HT-29 (cell line): ENCODE measurements around the gene ABLIM2. TPM values are rescaled to one million over a fixed set of nuclear protein-coding genes. Genes with fewer than 3 reads are reported as not detected.
"Not testable (repeated sequence)": the region's sequence is repeated elsewhere in the genome, so short reads cannot be mapped to it uniquely, and the experiment has no call there.

Source experiments
- DNase-seq: peaks from one replicate; pipeline ENCODE4 v3.0.0-alpha.2; 2015; ENCODE audit warnings: low spot score
- total RNA-seq: library from RNA; depleted of rRNA; stranded (reverse); fragments of >200 nt; shearing (Covaris generic); gene quantifications from 2 replicates; pipeline ENCODE4 v1.2.3, GENCODE V29; 2014

The ABLIM2 gene
- total RNA-seq, 1 experiment from 2014 or later, result 0.13 TPM

DNA sequence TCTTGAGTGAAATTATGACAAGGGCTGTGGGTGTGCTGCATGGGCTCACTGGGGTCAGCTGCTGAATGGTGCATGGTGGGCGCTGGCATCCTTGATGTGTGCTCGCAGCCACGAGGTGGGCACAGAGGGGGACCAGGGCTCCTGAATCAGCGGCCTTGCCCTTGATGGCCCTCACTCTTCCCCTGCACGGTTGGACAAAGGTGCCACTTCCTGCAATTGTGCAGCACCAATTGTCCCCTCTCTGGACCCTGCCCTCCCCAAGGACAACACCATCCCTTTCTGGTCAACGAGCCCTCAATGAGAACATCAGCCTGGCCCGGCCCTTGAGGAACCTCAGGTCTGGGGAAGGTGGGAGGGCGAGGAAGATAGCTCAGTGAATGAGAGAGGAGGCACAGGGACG lies 16.1 kb downstream of the ABLIM2 start:
- DNase-seq, result no peak

DNA sequence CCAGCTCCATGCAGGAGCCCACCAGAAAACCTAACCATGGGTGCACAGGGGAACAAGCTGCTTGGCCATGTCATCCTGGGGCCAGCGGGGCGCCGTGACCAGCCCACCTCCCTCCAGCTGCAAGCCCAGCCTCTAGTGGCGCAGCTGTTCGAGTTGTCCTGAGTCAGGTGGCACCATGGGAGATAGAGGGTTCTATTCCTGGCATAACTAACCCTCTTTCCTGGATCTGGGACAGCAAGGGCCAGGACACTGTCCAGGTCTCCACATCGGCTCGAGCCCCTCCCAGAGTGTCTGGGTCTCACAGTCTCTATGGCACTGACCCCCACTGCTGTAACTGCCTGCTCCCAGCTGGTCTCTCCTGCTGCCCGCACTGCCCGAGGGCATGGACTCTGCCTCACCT lies 16.7 kb downstream of the ABLIM2 start:
- no peak for DNase-seq

DNA sequence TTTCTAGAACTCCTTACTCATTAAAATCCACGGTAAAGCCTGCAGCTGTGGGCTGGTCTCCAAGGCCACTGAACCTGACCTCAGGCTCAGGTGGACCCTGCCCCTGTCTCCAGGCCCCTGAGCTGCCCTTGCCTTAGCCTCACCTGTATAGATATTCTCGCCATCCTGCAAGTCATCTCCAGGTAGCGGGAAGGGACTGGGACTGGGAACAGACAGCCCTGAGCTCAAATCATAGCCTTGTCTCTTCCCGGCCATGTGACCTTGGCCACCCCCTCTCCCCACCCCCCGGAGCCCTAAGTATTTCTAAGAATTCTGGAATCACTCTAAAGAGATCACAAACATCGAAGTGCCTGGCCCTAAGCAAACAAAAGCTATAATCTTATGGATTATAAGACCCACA lies 17.7 kb downstream of the ABLIM2 start:
- no peak for DNase-seq

DNA sequence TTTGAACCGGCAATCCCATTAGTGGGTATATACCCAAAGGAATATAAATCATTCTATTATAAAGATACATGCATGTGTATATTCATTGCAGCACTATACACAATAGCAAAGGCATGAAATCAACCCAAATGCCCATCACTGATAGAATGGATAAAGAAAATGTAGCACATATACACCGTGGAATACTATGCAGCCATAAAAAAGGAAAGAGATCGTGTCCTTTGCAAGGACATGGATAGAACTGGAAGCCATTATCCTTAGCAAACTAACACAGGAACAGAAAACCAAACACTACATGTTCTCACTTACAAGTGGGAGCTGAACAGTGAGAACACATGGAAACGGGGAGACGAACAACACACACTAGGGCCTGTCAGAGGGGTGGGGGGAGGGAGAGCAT lies 18.9 kb downstream of the ABLIM2 start:
- DNase-seq, result not testable (repeated sequence)

DNA sequence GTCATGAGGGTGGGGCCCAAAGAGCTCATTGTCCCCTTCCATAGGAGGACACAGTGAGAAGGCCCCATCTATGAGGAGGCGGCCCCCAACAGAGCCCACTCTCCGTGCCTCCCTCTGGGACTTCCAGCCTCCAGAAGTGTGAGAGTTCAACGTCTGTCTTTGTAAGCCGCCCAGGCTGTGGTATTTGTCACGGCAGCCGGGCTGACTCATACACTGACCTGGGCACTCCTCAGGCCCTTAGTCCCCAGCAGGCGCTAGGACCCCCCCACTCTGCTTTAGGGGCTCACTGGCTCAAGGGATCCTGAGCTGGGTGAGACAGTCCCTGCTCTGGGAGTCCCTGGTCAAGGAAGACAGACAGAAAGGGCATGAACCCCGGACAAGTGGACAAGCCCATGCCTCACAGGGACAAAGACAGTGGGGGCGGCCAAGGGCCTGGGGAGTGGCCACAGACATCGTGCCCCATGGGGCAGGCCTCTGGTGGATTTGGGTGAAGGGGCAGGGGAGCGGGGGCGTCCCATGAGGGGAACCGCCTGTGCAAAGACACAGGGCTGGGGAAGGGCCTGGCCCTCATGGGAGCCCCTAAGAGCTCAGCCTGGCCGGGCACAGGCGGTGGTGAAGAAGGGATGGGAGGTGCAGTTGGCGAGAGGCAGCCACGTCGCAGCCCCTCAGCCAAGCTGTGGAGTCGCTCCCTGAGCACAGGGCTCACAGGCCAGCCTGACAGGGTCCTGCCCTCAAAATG lies 21.5 kb downstream of the ABLIM2 start:
- no peak for DNase-seq

DNA sequence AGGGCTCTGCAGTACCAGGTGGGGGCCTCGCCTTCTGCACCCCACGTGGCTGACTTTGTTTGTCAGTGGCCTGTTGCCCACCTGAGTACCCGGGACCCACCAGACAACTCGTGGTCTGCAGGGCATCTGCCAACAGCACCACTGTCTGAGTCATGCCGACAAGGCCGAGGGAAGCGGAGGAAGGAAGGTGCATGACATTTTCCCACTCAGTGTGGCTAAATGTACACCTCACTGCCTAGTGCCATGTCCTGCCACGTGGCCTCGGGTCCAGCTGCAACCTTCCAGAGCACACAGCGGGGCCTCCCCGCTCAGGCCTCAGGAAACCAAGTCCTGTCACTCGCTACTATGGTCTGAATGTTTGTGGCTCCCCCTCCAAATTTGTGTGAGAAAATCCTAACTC lies 22.1 kb downstream of the ABLIM2 start:
- DNase-seq, result no peak

DNA sequence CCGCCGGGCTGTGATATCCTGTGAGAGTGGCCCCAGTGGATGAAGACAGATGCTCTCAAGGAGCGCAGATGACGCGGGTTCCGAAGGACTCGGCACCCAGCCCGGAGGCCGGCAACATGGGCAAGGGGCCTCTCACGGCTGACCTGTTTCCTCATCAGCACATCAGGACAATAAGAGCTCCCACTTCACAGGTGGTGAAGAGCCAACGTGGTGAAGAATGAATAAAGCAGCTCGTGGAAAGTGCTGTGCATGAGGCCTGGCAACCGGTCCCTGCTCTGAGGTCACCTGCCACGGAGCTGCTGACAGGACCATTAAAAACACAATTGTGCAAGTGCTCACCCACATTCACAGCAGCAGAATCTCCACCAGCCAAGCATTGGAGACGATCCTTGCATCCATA lies 22.9 kb downstream of the ABLIM2 start:
- DNase-seq, result no peak

DNA sequence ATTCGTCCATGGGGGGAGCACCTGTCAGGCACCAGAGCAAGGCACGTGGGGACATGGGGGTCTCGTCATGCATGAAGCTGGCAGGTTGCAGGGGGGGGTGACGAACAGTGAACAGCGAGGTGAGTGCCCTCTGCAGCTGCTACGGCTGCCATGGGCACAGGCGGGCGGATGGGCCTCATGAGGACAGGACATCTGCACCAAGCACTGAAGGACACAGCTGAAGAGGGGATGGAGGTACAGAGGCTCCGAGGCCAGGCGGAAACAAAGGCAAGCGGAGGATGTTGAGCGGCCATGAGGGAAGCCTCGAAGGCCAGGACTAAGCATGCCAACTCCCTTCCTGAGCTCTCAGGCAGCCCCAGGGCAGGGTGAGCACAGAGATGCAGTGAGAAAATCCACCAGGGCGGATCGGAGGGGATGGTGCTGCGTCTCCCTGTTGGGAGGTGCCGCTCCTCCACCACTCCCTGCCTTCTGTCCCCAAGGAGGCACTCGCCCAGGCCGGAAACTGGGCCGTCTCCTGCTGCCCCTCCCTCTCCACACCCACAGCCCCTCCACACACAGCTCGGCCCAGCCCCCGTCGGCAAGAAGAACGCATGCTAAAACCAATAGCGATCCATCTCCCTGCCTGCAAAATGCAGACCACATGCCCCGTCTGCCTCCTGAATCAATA lies 24.6 kb downstream of the ABLIM2 start:
- DNase-seq, result no peak

DNA sequence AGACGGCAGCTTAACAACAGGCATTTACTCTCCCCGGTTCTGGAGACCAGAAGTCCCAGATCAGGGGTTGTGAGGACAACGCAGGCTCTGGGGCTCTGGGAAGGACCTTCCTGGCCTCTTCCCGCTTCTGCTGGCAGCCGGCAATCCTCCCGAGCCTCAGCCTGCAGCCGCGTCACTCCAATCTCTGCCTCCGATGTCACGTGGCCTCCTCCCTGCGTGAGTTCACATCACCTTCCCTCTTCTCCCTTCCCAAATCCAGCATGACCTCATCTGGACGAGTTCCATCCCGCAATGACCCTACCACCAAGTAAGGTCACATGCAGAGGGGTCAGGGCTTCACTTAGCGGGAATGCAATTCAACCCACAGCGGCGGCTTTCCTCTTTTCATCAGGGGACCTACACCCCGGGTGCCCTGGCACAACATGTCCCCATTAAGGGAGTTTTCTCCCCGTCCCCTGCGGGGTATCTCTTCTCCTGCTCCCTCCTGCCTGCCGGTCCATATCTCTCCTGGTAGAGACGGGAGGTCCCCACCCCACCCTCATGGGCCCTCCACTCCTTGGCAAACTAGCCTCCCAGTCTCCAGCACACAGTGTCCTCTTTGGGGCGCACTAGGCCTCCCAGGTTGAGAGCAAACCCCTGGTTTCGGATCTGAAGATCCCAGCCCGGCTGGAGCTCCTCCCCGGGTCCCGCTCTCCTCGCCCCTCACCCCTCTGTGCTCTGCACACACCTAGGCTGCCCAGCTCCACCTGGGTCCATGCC lies 25.5 kb downstream of the ABLIM2 start:
- no peak for DNase-seq

DNA sequence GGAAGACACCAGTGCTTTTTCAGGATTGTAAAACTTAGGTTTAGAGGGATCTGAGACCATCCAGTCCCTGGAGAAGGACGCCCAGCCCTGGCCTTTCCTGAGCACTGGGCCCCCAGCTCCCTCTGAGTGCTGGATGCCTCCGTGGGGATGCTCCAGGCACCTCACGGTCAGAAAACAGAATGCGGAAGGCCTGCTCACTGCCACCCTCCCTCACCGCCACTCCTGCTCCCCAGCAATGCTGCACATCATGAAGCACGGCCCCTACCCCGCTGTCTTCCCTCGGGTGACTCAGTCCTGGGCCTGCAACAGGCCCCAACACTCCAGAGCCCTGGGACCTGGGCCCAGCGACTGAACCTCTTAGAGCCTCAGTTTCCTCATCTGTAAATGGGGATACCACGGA lies 26.2 kb downstream of the ABLIM2 start:
- DNase-seq, result no peak

DNA sequence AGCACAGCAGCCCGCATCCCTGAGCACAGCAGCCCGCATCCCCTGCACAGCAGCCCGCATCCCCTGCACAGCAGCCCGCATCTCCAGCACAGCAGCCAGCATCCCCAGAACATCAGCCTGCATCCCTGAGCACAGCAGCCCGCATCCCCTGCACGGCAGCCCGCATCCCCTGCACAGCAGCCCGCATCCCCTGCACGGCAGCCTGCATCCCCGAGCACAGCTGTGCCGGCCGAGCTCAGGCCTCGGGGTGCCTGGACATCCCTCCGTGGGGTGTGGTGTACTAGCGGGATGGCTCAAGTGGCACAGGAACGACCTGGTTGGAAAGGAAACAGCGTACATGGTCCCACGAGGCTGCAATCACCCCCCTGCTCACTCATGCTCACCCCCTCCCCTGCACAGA lies 26.8 kb downstream of the ABLIM2 start:
- no peak for DNase-seq

DNA sequence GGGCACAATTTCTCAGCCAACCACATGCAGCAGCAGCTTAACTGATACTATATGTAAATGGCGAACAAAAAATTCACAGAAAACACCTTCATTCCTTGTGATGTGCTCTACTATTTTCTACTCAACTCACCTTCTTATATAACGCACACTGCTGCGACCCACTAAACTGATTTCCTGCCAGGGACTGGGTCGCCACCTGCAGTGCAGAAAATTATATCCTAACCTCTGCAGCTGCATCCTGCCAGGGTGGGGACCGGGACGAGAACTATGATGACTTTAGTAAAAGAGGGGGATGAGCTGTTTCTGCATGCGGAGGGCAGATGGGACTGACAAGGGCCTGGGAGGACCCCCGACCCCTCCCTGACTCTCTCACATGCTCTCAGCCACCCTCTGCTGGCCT lies 27.4 kb downstream of the ABLIM2 start:
- DNase-seq, result no peak

DNA sequence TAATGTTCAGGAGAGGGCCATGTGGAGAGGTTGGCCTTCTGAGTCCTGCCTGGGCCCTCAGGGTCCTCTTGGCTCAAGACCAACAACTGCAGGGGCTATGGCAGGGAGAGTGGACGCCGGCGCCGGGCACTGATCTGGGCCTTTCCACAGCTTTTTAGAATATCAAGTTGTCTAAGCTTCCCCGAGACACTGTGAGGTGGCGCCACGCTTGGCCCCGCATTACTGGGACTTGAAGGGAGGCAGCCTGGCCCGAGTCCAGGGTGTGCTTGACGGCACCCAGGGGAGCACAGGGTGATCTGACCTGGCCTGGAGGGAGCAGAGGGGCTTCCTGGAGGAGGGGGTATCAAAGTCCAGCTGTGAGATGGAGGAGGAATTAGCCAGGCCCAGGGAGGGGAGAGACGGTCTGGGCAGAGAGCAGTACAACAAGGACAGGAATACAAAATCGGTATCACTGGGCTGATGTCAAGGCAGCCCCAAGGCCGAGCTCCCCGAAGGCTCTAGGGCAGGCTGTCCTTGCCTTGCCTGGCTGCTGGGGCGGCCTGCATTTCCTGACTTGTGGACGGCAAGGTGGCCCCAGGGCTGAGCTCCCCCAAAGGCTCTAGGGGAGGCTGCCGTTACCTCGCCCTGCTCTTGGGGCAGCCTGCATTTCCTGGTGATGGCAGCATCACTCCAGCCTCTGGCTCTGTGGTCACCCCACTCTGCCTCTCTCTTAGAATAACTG lies 28.1 kb downstream of the ABLIM2 start:
- DNase-seq, result no peak

DNA sequence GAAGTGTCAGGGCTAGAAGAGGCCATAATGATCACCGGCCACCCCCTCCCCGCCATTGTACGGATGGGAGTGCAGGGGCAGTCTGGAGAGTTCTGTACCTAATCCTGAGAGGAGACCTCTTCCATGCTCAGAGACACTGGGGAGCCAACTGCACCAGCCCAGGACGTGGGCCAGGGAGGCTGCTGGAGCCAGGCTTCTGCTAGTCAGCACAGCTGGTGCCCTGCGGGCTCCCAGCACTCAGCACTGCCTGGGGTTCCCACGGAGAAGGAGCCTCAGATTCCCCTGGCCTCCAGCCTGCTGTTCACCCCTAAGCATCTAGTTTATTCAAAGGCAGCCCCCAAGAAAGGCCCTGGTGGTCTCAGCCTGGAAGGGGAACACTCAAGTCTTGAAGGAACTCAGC lies 28.8 kb downstream of the ABLIM2 start:
- no peak for DNase-seq

DNA sequence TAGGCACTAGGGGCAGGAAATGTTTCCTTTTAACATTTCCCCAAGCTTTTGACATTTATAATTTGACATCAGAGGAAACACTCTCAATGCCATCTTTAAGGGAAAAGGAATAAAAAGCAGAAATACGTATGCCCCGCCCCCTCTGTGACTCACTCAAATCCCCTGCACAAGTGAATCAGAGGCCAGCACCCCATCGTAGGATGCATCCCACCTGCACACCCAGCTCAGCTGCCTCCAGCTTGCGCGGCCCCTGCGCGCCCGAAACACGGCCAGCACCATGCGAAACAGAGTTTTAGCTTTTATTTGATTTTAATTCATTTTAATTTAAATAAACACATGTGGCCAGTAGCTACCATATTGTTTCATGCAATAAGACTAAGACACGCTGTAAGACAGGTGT lies 29.5 kb downstream of the ABLIM2 start:
- no peak for DNase-seq

DNA sequence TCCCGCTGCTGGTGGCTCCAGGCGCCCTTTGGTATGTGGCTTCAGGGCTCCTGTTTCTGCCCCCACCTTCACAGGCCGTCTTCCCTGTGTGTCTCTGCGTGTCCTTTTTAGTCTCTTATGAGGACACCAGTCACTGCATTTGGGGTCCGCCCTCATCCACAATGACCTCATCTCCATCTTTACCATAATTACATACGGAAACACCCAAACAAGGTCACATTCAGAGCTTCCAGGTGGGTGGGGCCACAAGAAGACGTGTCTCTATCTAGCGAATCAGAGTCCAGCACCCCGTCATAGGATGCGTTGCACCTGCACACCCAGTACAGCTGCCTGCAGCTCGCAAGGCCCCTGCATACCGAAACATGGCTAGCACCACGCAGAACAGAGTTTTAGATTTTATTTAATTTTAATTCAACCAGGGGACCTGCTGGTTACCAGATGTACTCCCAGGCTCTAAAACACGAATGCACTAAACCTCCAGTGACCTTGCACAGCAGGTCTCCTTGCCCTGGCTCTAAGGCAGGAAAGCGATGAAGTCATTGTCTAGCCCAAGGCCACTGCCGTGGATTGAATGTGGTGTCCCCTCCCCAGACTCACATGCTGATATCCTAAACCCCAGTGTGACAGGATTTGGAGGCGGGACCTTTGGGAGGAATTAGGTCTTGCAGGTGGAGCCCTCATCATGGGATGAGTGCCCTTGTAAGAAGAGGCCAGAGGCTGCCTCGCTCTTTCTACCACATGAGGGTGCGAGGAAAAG lies 30.3 kb downstream of the ABLIM2 start:
- DNase-seq, result no peak

DNA sequence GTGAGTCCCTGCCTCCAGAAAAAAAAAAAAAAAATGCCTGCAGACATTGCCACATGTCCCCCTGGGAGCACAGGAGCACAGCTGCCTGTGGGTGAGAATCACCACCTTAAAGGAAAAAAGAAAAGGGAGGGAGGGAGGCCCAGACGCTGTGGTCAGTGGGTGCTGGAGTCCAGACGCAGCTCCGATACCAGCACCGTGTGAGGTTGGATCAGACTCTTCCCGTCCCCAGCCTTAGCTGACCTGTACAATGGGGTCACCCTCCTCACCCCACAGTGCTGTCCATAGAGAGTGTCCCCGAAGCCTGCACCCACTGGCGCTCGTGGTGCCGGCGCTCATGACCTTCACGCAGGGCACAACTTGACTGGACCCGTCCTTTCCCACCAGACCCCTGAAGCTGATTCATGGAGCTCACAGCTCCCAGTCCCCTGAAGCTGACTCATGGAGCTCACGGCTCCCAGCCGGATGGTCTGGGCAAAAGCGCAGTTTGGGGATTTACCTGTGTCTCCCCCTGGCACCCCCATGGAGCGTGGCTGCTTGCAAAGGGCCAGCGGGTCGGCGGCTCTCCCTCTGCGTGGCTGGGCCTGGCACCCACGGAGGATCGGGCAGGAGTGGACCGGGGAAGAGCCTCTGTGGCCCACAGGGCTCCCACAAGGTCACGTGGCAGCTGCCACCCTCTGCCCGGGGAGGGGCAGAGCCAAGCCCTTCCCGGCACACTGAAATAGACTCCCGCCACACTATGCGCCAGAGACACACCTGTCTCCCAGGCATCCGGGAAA lies 31.4 kb downstream of the ABLIM2 start:
- DNase-seq, result no peak

DNA sequence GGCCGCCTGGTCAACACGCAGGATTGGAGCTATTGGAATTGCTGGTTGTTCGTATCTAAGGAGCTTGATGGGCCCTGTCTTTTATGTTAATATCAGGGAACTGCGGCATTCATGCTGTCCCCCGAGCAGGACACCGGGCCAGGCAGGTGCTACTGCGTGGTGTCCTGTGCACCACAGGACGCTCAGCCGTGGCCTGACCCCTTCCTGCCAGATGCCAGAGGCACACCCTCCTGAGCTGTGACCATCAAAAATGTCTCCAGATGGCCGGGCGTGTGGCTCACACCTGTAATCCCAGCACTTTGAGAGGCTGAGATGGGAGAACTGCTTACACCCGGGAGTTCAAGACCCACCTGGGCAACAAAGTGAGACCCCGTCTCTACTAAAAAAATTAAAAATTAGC lies 32.1 kb downstream of the ABLIM2 start:
- no peak for DNase-seq

DNA sequence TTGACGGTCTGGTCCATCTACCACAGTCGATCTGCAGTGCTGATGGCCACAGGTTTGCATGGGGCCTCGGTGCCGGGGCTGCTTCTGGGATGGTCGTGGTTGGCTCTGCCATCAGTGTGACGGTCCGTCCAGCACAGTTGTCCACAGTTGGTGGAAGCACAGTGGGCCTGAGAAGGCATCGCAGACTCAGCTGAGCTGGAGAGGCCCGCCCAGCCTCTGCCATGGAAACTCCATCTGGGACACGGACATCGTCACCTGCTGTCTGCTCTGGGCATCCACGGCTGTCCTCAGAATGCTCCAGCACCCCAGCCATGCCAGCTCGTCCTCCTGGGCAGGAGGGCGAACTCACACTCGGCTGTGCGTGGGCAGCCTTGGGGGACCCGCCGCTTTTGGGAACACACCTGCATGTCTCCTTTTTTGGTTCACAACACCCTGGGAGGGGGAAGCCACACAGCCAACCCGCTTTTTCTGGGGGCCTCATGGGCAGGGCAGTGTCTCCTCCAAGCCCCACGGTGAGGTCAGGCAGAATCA lies 33.0 kb downstream of the ABLIM2 start:
- no peak for DNase-seq

DNA sequence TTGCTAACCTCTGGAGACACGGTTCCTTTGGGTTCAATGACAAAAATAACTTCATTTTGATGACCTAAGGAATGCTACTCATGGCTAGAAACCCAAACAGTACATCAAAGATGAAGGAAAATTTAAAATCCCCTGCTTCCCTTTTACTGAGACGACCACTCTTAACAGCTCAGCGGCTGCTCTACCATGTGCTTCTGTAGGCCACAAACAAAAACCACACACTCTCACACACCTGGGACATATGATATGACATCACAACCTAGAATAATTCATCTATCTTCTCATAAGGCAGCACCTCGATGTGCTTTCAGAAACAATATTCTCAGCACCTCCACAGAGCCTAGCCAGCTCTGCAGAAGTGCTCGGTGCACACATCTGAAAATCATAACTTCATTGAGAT lies 34.7 kb downstream of the ABLIM2 start:
- DNase-seq, result no peak
